Head of caudate nucleus (tissue), 42 donors: ENCODE measurements around the gene ANKMY2.

Experiments used
- DNase-seq, 42 donors: peaks; one replicate each; pipeline versions ENCODE4 v3.0.0 to v3.0.0-alpha.2; 2020 to 2021; ENCODE audit warnings: mixed read lengths in 7 of 42
- intact Hi-C: fragments of 100-400 bp; cut with DNase I; formaldehyde crosslinking; loops from one replicate; pipeline ENCODE4 v1.15.0; 2022

Gene ANKMY2

GRCh38 chr7:16558761-16559302, 86.7 kb downstream of the ANKMY2 start:
- no peak for DNase-seq
- intact Hi-C loops, result no loop called here

- intact Hi-C loops, result no loop called here
- DNase-seq, result no peak
These were observed 89.2 kb downstream of the ANKMY2 start for GRCh38 chr7:16556359-16556758.

- intact Hi-C loops, result no loop called here
- DNase-seq, result no peak
These were observed 90.9 kb downstream of the ANKMY2 start for GRCh38 chr7:16554518-16555236.

GRCh38 chr7:16550671-16551070, 94.9 kb downstream of the ANKMY2 start:
- intact Hi-C loops, result no loop called here
- no peak for DNase-seq
